ENCODE data around the gene VILL.

The VILL gene

GRCh38 chr3:37990527-37990926, at the start of gene VILL:
TSS of gene VILL (plus strand) at chr3:37990786. CDS start at chr3:37993673, 2,887 bp downstream.
- peak; percentile 52 for DNase-seq

- DNase-seq, result no peak
Observed at GRCh38 chr3:37941608-37942508, 48.7 kb upstream of the VILL start.

GRCh38 chr3:37942646-37943045, 47.9 kb upstream of the VILL start:
- DNase-seq, result no peak

- no peak for DNase-seq
Observed at GRCh38 chr3:37943126-37943525, 47.5 kb upstream of the VILL start.

- no peak for DNase-seq
Observed at GRCh38 chr3:37943631-37944314, 46.8 kb upstream of the VILL start.

GRCh38 chr3:37944391-37944842, 46.2 kb upstream of the VILL start:
- no peak for DNase-seq

- no peak for DNase-seq
Observed at GRCh38 chr3:37945156-37945806, 45.3 kb upstream of the VILL start.

GRCh38 chr3:37945807-37946530, 44.6 kb upstream of the VILL start:
- no peak for DNase-seq

GRCh38 chr3:37946531-37946889, 44.1 kb upstream of the VILL start:
- no peak for DNase-seq

GRCh38 chr3:37949866-37950265, 40.7 kb upstream of the VILL start:
- no peak for DNase-seq

- DNase-seq, result no peak
Observed at GRCh38 chr3:37952564-37952963, 38.0 kb upstream of the VILL start.

GRCh38 chr3:37953226-37953625, 37.4 kb upstream of the VILL start:
- DNase-seq, result no peak

GRCh38 chr3:37953707-37954394, 36.7 kb upstream of the VILL start:
- DNase-seq, result no peak

GRCh38 chr3:37954881-37955280, 35.7 kb upstream of the VILL start:
- DNase-seq, result no peak

- DNase-seq, result no peak
Observed at GRCh38 chr3:37955918-37956707, 34.5 kb upstream of the VILL start.

- no peak for DNase-seq
Observed at GRCh38 chr3:37956723-37957538, 33.7 kb upstream of the VILL start.

- no peak for DNase-seq
Observed at GRCh38 chr3:37957539-37957936, 33.0 kb upstream of the VILL start.

GRCh38 chr3:37961622-37962431, 28.8 kb upstream of the VILL start:
- no peak for DNase-seq

- DNase-seq, result no peak
Observed at GRCh38 chr3:37963016-37963415, 27.6 kb upstream of the VILL start.

- DNase-seq, result no peak
Observed at GRCh38 chr3:37963635-37964034, 27.0 kb upstream of the VILL start.
